GM12801 (cell line): ENCODE data around the gene ZDHHC14.

Source experiments
- TF ChIP-seq, protein P1 (sequence below): IDR thresholded peaks from one replicate; pipeline ENCODE4 v1.5.1; 2011; ENCODE audit warnings: control low read depth; ENCODE audit not compliant: insufficient read length; ENCODE audit errors: extremely low read depth

The ZDHHC14 gene

GRCh38 chr6:157343732-157344131, 37.3 kb upstream of the ZDHHC14 start:
- TF ChIP-seq, protein P1, sequence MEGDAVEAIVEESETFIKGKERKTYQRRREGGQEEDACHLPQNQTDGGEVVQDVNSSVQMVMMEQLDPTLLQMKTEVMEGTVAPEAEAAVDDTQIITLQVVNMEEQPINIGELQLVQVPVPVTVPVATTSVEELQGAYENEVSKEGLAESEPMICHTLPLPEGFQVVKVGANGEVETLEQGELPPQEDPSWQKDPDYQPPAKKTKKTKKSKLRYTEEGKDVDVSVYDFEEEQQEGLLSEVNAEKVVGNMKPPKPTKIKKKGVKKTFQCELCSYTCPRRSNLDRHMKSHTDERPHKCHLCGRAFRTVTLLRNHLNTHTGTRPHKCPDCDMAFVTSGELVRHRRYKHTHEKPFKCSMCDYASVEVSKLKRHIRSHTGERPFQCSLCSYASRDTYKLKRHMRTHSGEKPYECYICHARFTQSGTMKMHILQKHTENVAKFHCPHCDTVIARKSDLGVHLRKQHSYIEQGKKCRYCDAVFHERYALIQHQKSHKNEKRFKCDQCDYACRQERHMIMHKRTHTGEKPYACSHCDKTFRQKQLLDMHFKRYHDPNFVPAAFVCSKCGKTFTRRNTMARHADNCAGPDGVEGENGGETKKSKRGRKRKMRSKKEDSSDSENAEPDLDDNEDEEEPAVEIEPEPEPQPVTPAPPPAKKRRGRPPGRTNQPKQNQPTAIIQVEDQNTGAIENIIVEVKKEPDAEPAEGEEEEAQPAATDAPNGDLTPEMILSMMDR = no peak

DNA sequence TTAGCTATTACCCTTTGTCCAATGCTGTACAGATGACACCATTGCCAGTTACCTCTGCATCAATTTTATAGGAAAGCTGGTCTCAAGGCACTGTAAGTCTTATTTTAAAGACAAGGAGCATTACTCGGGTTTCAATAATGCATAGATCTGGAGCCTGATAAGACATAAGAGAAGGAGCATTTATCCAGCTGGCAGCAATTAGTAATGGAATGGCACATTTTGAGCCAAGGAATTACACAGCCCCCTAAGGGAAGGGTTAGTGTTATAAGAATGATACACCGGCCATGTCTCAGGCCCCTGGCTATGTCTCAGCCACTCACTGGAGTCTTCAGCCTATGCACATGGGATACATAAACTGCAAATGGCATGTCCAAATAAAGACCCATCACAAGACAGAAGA, 34.6 kb upstream of the ZDHHC14 start:
- TF ChIP-seq, protein P1 = no peak

DNA sequence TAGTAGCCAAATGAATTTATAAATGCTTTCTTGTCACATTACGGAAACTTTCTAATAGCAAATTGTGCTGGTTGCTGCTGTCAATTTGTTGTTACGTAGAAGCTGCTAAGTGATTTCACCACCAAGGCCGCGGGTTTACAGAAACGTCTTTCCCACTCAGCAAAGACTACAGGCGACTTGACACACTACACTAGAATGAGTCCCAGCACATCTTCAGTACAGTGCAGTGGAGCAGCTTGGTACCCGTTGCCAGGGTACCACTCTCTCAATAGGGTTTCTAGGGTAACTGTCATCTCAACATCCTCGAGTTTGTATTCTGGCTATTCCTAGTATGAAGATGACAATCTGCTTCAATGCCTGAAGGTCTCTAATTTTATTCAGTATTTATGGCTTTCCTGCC, 22.7 kb upstream of the ZDHHC14 start:
- TF ChIP-seq, protein P1 = no peak

- TF ChIP-seq, protein P1 = no peak
Measured at GRCh38 chr6:157361886-157362285, 19.1 kb upstream of the ZDHHC14 start.

- TF ChIP-seq, protein P1 = no peak
Measured at GRCh38 chr6:157364705-157365104, 16.3 kb upstream of the ZDHHC14 start.

GRCh38 chr6:157366648-157367047, 14.3 kb upstream of the ZDHHC14 start:
- TF ChIP-seq, protein P1 = no peak

DNA sequence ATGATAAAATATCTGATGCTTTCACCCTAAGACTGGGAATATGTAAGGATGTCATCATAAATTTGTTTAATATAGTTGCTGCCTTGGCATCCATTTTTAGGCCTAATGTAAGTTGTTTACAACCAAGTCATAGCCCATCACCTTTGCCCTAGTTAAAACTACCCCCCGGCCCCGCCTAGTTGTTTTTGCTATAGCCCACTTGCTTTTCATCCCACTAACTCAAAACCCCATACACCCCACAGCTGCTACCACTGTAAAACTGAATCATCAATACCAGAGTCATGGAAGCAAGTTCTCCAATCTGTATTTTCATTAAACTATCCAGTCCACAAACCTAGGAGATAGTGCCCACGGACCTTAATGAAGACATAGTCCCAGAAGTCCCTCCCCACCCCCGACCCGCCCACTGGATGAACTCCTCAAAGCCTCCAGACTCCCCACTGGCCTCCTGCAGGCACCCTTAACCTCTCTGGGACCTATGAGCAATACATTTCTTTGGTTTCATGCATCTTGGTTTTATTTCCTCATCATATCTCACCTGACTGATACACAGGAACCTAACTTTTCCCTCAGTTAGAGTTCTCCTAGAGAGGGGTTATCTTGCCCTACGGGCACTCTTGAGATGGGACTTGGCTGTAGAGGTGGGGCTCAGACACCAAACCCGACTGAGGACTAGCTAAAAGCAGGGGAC, 12.5 kb upstream of the ZDHHC14 start:
- TF ChIP-seq, protein P1 = no peak
